EL (cell line): ENCODE measurements around the gene SMARCD2.
A peak's percentile ranks its signal among the peaks of the same experiment; 100 is the strongest.
"Not testable (repeated sequence)": the region's sequence is repeated elsewhere in the genome, so short reads cannot be mapped to it uniquely, and the experiment has no call there.

ENCODE experiments used
- DNase-seq: peaks from one replicate; pipeline ENCODE4 v3.0.0-alpha.2; 2016

The SMARCD2 gene

DNA sequence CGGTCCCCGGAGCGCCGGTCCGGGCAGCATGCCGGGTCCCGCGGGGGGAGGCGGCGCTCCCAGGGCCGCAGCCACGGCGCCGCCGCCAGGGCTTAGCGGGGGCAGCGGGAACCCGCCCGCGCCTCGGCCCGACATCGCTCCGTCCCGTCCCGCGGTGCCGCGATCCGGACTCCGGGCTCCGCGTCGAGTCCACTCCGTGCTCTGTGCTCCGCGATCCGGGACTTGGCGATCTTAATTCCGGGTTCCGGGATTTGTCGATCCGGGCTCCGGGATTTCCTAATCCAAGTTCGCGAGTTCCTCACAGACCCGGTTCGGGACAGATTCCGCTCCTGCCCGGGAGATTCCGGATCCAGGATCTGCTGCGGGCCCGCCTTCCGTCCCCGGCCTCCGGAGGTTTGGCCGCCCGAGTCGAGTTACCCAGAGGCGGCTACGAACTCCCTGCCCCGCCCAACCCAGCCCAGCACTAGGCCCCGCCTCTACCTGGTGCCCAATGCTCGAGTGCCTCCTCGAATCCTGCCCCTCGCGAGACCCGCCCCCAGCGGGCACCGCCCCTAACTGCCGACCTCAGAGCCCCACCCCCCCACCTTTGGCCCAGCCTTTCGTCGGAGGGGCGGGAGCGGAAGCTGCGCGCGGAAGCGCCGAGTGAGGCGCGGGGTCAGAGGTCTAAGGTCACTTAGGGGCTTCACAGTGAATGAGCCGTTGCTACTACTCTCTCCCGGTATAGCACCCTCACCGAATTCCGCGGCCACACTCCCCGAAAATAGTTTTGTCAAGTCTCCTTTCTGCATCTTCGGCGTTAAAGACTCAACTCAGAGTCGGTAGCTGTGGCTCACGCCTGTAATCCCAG, at the start of gene SMARCD2:
SMARCD2 (minus strand) TSS at position 146 of the 847 bp plus-strand sequence; CDS start at position 135, 11 bp downstream.
- peak; percentile 99 for DNase-seq

DNA sequence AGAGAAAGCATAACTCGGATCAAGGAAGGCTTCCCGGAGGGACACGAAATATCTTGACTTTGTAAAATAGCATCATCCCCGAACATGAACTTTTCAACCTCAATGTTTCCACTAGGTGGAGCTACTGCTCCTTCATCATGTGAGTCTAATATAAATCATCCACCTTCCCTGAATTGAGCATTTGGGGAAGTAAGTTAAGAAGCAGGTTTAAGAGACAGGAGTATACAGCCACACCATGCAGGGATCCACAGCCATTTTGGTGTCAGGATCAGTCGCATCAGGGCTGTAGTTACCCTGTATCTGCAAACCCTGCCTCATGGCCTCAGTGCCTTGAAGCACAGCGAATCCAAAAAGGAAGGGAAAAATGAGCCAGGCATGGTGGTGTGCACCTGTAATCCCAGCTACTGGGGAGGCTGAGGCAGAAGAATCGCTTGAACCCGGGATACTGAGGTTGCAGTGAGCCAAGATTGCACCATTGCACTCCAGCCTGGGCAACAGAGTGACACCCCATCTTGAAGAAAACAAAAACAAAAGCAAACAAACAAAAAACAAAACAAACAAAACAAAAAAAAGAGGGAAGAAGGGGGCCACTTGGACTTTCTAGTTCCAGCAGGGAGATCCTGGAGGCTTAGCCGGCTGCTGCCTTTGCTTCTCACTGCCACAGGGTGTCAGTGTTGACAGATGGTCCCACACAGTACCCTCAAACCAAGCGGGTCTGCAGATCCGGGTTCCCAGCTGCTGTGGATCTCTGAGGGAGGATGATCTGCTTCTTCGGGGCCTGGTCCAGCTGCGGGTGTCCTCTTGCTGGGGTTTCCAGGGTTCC, 46.8 kb upstream of the SMARCD2 start:
- DNase-seq: peak; percentile 56

DNA sequence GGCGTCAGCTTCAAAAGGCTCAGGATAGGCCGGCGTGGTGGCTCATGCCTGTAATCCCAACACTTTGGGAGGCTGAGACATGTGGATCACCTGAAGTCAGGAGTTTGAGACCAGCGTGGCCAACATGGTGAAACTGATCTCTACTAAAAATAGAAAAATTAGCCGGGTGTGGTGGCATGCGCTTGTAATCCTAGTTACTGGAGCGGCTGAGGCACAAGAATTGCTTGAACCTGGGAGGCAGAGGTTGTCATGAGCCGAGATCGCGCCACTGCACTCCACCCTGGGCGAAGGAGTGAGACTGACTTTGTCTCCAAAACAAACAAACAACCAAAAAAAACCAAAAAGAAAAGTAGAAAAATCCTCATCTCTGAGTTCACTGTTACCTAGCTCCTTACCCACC, 42.6 kb upstream of the SMARCD2 start:
- DNase-seq: not testable (repeated sequence)

DNA sequence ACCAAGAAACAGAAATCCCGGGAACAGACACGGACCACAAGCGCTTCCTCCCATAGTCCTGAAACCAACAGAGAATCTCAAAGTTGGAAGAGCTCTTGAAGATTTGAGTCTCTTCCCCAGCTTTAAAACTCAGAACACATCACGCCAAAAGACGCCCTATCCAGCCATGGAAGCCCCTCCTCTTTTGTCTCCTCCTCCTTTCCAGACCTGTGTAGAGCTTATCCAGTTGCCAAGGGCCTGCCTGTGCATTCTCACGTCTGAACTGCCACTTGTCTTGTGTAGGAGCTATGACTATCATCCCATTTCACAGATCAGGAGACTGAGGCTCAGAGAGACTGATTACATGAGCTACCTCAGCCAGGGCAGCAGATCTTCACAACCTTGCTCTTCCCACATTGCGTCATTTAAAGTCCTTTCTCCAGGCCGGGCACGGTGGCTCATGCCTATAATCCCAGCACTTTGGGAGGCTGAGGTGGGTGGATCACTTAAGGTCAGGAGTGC, 40.2 kb upstream of the SMARCD2 start:
- not testable (repeated sequence) for DNase-seq

DNA sequence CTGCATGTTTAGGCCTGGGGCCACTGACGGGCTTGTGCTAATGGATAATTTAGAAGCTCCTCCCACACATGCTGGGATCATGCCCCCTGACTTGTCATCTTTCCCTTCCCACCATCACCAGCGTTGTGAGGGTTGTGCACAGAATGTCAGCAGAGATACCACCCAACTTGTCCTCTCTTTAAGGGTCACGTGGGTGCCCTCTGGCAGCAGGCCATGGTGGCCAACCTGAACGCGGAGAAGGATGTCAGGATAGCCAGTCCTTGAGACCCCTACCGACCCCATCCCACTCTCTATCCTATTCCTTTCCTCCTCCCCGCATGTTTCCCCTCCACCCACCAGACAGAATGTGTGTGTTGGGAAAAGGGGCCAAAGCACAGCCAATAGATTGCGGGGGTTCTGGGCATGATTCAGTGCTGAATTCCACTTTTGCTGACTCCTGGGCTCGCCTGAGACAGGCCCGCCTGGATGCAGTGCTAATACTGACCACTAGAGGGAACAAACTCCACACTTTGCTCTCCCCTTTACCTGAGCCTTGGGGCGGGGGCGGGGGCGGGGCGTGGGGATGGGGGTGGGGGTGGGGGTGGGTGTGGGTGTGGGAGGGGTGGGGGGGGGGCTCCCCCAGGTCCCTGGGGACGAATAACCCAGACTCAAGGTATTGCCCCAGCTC, 39.6 kb upstream of the SMARCD2 start, which contains the start of gene GH2:
GH2 (minus strand) TSS at position 10 of the 667 bp plus-strand sequence. CDS start 143 bp downstream, outside the sequence.
- DNase-seq: peak; percentile 68

DNA sequence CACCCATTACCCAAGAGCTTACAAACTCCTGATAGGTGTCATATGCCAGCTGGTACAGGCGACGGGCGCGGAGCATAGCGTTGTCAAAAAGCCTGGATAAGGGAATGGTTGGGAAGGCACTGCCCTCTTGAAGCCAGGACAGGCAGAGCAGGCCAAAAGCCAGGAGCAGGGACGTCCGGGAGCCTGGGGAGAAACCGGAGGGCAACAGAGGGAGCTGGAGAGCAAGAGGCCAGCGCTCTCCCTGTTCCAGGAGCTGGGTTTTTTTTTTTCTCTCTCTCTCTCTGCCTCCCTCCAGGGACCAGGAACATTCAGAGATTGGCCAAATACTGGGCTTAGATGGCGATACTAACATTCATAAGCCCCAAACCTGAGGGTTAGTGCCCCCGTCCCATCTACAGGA, 38.9 kb upstream of the SMARCD2 start:
- peak; percentile 14 for DNase-seq

GRCh38 chr17:63880706-63881105, 38.2 kb upstream of the SMARCD2 start:
- no peak for DNase-seq

- DNase-seq: not testable (repeated sequence)
Observed at GRCh38 chr17:63878413-63878812, 35.9 kb upstream of the SMARCD2 start.

- DNase-seq: not testable (repeated sequence)
Observed at GRCh38 chr17:63874693-63875092, 32.2 kb upstream of the SMARCD2 start.

DNA sequence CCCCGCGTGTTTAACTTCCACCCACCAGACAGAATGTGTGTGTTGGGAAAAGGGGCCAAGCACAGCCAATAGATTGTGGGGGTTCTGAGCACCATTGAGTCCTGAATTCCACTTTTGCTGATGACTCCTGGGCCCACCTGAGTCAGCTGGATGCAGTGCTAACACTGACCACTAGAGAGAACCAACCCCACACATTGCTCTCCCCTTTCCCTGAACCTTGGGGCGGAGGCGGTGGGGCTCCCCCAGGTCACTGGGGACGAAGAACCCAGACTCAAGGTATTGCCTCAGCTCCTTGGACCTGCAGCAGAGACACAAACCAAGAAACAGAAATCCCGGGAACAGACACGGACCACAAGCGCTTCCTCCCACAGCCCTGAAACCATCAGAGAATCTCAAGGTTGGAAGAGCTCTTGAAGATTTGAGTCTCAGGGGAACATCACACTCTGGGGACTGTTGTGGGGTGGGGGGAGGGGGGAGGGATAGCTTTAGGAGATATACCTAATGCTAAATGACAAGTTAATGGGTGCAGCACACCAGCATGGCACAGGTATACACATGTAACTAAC, 31.7 kb upstream of the SMARCD2 start:
- not testable (repeated sequence) for DNase-seq

GRCh38 chr17:63873577-63873976, 31.1 kb upstream of the SMARCD2 start, which contains the start of gene CSH2:
Gene CSH2, minus strand, starts transcription at chr17:63873677. Its CDS starts 63 bp downstream, at chr17:63873614.
- DNase-seq: not testable (repeated sequence)

DNA sequence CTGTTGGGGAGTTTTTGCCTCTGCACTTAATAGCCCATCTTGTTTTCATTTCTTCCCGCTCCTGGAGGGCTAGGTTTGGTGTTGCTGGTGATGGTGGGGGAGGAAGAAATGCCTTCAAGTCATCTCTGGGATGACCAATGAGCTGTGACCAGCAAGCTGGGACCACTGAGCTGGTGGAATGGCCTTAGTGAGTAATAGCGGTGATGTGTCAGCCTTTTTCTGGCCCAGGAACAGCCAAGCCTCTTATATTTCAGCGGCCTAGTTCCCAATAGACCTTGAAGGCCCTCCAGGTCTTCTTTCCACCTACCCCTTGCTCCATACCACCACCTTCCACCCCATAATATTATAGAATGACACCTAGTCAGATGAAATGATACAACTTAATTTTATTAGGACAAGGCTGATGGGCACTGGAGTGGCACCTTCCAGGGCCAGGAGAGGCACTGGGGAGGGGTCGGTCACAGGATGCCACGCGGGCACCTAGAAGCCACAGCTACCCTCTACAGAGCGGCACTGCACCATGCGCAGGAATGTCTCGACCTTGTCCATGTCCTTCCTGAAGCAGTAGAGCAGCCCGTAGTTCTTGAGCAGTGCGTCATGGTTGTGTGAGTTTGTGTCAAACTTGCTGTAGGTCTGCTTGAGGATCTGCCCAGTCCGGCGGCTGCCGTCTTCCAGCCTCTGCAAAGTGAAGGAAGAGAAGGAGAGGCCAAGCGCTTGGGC, 29.3 kb upstream of the SMARCD2 start:
- peak; percentile 15 for DNase-seq

DNA sequence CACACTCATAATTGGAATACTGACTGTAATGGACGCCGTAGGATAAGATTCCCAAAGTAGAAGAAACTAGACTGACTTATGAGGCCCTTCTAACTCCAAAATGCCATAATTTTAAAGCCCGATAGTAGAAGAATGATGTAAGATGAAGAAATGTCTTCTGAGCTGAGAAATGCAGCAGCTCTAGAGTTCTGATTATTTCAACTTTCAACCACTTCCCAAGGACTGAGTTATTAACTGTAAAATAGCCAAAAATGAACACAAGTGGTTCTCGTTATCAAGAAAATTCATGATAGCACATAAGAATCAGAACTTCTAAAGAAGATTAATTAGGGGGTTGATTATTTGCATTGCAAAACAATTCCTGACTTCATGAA, 27.8 kb upstream of the SMARCD2 start:
- DNase-seq: not testable (repeated sequence)

- DNase-seq: peak; percentile 54
Observed at GRCh38 chr17:63869491-63870291, 27.2 kb upstream of the SMARCD2 start.

DNA sequence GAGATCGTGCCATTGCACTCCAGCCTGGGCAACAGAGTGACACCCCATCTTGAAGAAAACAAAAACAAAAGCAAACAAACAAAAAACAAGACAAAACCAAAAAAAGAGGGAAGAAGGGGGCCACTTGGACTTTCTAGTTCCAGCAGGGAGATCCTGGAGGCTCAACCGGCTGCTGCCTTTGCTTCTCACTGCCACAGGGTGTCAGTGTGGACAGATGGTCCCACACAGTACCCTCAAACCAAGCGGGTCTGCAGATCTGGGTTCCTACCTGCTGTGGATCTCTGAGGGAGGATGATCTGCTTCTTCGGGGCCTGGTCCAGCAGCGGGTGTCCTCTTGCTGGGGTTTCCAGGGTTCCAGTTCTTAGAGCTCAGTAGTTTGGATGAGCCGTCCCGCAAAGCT, 24.1 kb upstream of the SMARCD2 start:
- not testable (repeated sequence) for DNase-seq

DNA sequence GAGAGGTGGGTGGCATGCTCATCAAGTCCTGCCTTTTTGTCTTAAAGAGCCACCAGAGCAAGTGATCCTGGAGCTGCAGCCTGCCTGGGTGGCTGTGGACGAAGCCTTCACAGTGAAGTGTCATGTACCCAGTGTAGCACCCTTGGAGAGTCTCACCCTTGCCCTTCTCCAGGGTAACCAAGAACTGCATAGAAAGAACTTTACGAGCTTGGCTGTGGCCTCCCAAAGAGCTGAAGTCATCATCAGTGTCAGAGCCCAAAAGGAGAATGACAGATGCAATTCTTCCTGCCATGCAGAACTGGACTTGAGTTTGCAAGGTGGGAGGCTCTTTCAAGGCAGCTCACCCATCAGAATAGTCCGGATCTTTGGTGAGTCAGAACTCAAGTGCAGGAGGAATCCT, 16.8 kb upstream of the SMARCD2 start:
- DNase-seq: no peak

DNA sequence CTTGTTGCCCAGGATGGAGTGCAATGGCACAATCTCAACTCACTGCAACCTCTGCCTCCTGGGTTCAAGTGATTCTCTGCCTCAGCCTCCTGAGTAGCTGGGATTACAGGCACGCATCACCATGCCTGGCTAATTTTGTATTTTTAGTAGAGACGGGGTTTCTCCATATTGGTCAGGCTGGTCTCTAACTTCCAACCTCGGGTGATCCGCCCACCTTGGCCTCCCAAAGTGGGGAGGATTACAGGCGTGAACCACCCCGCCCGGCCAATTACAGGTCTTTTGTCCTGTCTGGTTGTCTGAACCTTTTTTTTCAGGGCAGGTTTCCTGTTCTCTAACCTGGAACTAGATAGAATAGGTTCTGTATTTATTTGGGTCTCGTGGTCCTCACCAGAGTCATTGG, 13.9 kb upstream of the SMARCD2 start:
- DNase-seq: not testable (repeated sequence)

GRCh38 chr17:63855185-63855584, 12.7 kb upstream of the SMARCD2 start:
- DNase-seq: no peak

DNA sequence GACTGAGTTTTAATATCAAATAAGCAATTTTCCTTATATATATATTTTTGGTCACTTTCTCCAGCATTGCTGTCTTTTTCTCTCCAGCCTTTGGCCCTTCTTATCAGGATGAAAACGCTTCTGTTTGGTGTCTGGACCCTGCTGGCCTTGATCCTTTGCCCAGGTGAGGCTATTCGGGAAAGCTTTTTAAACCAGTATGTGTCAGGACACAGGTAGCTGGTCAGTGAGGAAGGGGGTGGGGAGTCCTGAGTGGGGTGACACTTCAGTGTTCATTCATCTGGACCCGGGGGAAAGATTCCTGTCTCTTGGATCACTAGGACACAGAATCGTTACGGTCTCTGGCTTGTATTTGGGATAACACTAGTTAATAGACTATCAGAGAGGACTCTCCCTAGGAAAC, 12.2 kb upstream of the SMARCD2 start:
- no peak for DNase-seq

DNA sequence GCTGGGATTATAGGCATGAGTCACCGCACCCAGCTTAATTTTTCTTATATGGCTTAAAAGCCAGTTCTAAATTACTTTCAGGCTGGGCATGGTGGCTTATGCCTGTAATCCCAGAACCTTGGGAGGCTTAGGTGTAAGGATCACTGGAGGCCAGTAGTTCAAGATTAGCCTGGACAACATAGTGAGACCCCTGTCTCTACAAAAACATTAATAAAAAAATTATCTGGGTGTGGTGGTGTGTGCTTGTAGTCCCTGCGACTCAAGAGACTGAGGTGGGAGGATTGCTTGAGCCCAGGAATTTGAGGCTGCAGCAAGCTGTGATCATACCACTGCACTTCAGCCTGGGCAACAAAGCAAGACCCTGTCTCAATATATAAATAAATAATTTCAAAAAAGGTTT, 10.8 kb upstream of the SMARCD2 start:
- DNase-seq: no peak

- no peak for DNase-seq
Observed at GRCh38 chr17:63850401-63850800, 7.9 kb upstream of the SMARCD2 start.
